ENCODE results near the gene CRYGB.

- TF ChIP-seq CTCF (IDR thresholded peaks at IDR 0.05; ENCODE audit: low read depth, low read length, poor library complexity, severe bottlenecking) = no peak
- TF ChIP-seq EZH2phosphoT487 (IDR thresholded peaks at IDR 0.05; ENCODE audit: borderline replicate concordance, low read length) = no peak
Measured at GRCh38 chr2:208153156-208153555, 7.2 kb upstream of the CRYGB start.

Data from DOHH2 (cell line).